Cerebellar cortex (tissue), 1 donor: Measurements from ENCODE around the gene KCNH1.

Source experiments
- DNase-seq: peaks from one replicate; pipeline ENCODE4 v3.0.0-alpha.2; 2015; ENCODE audit warnings: low spot score

The KCNH1 gene

GRCh38 chr1:211133836-211134669, at the start of gene KCNH1:
KCNH1 (minus strand) TSS chr1:211134148; CDS start chr1:211133945, 203 bp downstream.
- DNase-seq, result peak; percentile 89

GRCh38 chr1:211182746-211183145, 48.8 kb upstream of the KCNH1 start:
- no peak for DNase-seq

GRCh38 chr1:211174375-211174774, 40.4 kb upstream of the KCNH1 start:
- DNase-seq, result no peak

GRCh38 chr1:211172657-211173056, 38.7 kb upstream of the KCNH1 start:
- DNase-seq, result no peak

- no peak for DNase-seq
These were observed 35.4 kb upstream of the KCNH1 start for GRCh38 chr1:211169353-211169752.

- no peak for DNase-seq
These were observed 24.9 kb upstream of the KCNH1 start for GRCh38 chr1:211158866-211159265.

GRCh38 chr1:211155040-211155439, 21.1 kb upstream of the KCNH1 start:
- DNase-seq, result no peak

- DNase-seq, result no peak
These were observed 20.0 kb upstream of the KCNH1 start for GRCh38 chr1:211153932-211154331.

- DNase-seq, result no peak
These were observed 14.4 kb upstream of the KCNH1 start for GRCh38 chr1:211148366-211148765.

- no peak for DNase-seq
These were observed 12.0 kb upstream of the KCNH1 start for GRCh38 chr1:211145944-211146343.

GRCh38 chr1:211135342-211135950, 1.5 kb upstream of the KCNH1 start:
- DNase-seq, result peak; percentile 90

- peak; percentile 58 for DNase-seq
These were observed 534 bp downstream of the KCNH1 start for GRCh38 chr1:211133393-211133835.

GRCh38 chr1:211132721-211133392, 1.1 kb downstream of the KCNH1 start:
- DNase-seq, result peak; percentile 66

GRCh38 chr1:211129776-211130175, 4.2 kb downstream of the KCNH1 start:
- DNase-seq, result peak; percentile 49

GRCh38 chr1:211127166-211127565, 6.8 kb downstream of the KCNH1 start:
- peak; percentile 17 for DNase-seq

GRCh38 chr1:211126622-211127021, 7.3 kb downstream of the KCNH1 start:
- DNase-seq, result no peak

GRCh38 chr1:211118407-211119102, 15.4 kb downstream of the KCNH1 start:
- no peak for DNase-seq

GRCh38 chr1:211114446-211114845, 19.5 kb downstream of the KCNH1 start:
- peak; percentile 92 for DNase-seq

- DNase-seq, result no peak
These were observed 20.4 kb downstream of the KCNH1 start for GRCh38 chr1:211113566-211113965.

- no peak for DNase-seq
These were observed 22.6 kb downstream of the KCNH1 start for GRCh38 chr1:211111351-211111750.

GRCh38 chr1:211101481-211101880, 32.5 kb downstream of the KCNH1 start:
- DNase-seq, result no peak

GRCh38 chr1:211099393-211099792, 34.6 kb downstream of the KCNH1 start:
- no peak for DNase-seq
